Naive thymus-derived CD4-positive, alpha-beta T cell (primary cell): ENCODE data around the gene SPIB. TPM values are rescaled to one million over a fixed set of nuclear protein-coding genes. Genes with fewer than 3 reads are reported as not detected.

ENCODE experiments used
- ATAC-seq: fragments of 150-1000 bp; cut with Tn5 transposase; 2 replicates; pipeline ENCODE4 v1.10.0; 2021; ENCODE audit warnings: mild to moderate bottlenecking, moderate library complexity
- CTCF ChIA-PET: fragments of 350-600 bp; sonication (Branson Sonifier 250); formaldehyde crosslinking; loops from one replicate; lab custom pipeline; 2021; ENCODE audit warnings: antibody characterized with exemption; lab: Charles Lee
- POLR2A ChIA-PET: fragments of 350-600 bp; sonication (Branson Sonifier 250); formaldehyde crosslinking; loops from one replicate; lab custom pipeline; 2021; ENCODE audit warnings: antibody characterized with exemption, inconsistent platforms; lab: Charles Lee
- DNase-seq, 9 donors: peaks; one replicate each; pipeline versions ENCODE4 v3.0.0 to v3.0.0-alpha.2; 2020 to 2022; ENCODE audit warnings: mixed read lengths in 1 of 9
- H3K27ac ChIP-seq: one replicate; pipeline ENCODE4 v1.7.0; 2013; ENCODE audit warnings: mild to moderate bottlenecking, low read depth, low read length, moderate library complexity
- H3K27me3 ChIP-seq, 2 donors: one replicate each; pipeline ENCODE4 v1.7.0; 2013; ENCODE audit warnings: low read length in 2 of 2, mild to moderate bottlenecking in 2 of 2, moderate library complexity in 2 of 2; ENCODE audit not compliant: control insufficient read depth in 2 of 2, insufficient read depth in 2 of 2
- H3K36me3 ChIP-seq, 3 experiments: 1 replicate in 2 of 3; 2 replicates in 1 of 3; pipeline ENCODE4 v1.7.0; 2013; ENCODE audit warnings: low read length in 3 of 3, mild to moderate bottlenecking in 3 of 3, moderate library complexity in 1 of 3; ENCODE audit not compliant: insufficient read depth in 3 of 3, control insufficient read depth in 2 of 3
- H3K4me1 ChIP-seq, 2 donors: one replicate each; pipeline ENCODE4 v1.7.0; 2013; ENCODE audit warnings: low read length in 2 of 2, mild to moderate bottlenecking in 2 of 2, moderate library complexity in 1 of 2; ENCODE audit not compliant: control insufficient read depth in 2 of 2, insufficient read depth in 2 of 2
- H3K4me3 ChIP-seq: 2 replicates; pipeline ENCODE4 v1.7.0; 2013; ENCODE audit warnings: mild to moderate bottlenecking, low read length
- H3K9me3 ChIP-seq, 3 experiments: 1 replicate in 2 of 3; 2 replicates in 1 of 3; pipeline ENCODE4 v1.7.0; 2013; ENCODE audit warnings: low read length in 3 of 3; ENCODE audit not compliant: control insufficient read depth in 2 of 3
- H3K27ac Mint-ChIP-seq, 9 donors: one replicate each; pipeline ENCODE4 v1.8.0; 2020 to 2022; ENCODE audit warnings: mixed read lengths in 9 of 9, mild to moderate bottlenecking in 8 of 9, moderate library complexity in 5 of 9, inconsistent platforms in 2 of 9
- H3K27me3 Mint-ChIP-seq, 5 donors: one replicate each; pipeline ENCODE4 v1.8.0; 2021 to 2022; ENCODE audit warnings: mixed read lengths in 5 of 5, mild to moderate bottlenecking in 1 of 5
- H3K36me3 Mint-ChIP-seq, 5 donors: one replicate each; pipeline ENCODE4 v1.8.0; 2020 to 2022; ENCODE audit warnings: mixed read lengths in 5 of 5, mild to moderate bottlenecking in 3 of 5, inconsistent platforms in 1 of 5
- H3K4me1 Mint-ChIP-seq, 7 donors: one replicate each; pipeline ENCODE4 v1.8.0; 2020 to 2022; ENCODE audit warnings: mixed read lengths in 7 of 7, mild to moderate bottlenecking in 3 of 7, inconsistent platforms in 1 of 7
- H3K4me3 Mint-ChIP-seq, 10 donors: one replicate each; pipeline ENCODE4 v1.8.0; 2020 to 2022; ENCODE audit warnings: mild to moderate bottlenecking in 10 of 10, mixed read lengths in 10 of 10, moderate library complexity in 6 of 10, inconsistent platforms in 2 of 10
- H3K9me3 Mint-ChIP-seq, 11 donors: one replicate each; pipeline ENCODE4 v1.8.0; 2020 to 2022; ENCODE audit warnings: mixed read lengths in 11 of 11, mild to moderate bottlenecking in 4 of 11, inconsistent platforms in 1 of 11, moderate library complexity in 1 of 11
- intact Hi-C, 2 donors: fragments of 100-400 bp; cut with micrococcal nuclease; formaldehyde crosslinking; loops; one replicate each; pipeline ENCODE4 v1.15.1; 2023
- polyA plus RNA-seq, 2 donors: library from polyadenylated mRNA; unstranded; fragments of 300-500 nt; fragmentation: Illumina TruSeq; gene quantifications; one replicate each; pipeline ENCODE4 v1.2.3, GENCODE V29; 2021
- total RNA-seq, 6 experiments: library from RNA in 5 of 6; stranded (reverse) in 5 of 6; gene quantifications; 1 replicate in 5 of 6; 2 replicates in 1 of 6; pipeline ENCODE4 v1.2.3 and lab custom pipeline; 2021 to 2026

SPIB gene
- total and polyA plus RNA-seq, 7 experiments from 2014 or later: 0.19 to 7.5 (median 0.94) TPM

DNA sequence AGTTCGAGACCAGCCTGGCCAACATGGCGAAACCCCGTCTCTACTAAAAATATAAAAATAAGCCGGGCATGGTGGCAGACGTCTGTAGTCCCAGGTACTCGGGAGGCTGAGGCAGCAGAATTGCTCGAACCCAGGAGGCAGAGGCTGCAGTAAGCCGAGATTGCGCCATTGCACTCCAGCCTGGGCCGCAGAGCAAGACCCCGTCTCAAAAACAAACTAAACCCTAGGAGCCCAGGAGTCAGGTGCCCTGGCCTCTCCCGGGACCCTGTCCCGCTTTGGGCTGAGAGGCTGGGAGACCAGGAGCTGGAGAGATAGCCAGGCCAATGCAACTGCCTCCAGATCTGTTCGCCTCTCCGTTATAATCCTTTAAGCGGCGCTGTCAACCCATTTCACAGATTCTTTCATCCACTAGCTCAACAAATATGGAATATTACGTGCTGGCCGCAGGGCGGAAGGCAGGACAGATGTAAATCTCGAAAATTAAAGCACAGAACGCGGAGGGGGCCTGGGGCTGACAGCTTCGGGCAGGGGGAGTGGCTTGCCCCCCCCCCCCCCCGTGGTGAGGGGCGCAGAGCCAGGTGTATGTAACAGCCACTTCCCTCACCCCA is 8.7 kb downstream of the SPIB start:
- CTCF ChIA-PET: interaction anchor here (0.7 to 0.8 kb wide), 2 partner anchors 70 to 494 kb away, joined by 3 read pairs; no protein-coding TSS in a partner anchor
- no peaks in the 10 kb centered on the region for H3K36me3 ChIP-seq

DNA sequence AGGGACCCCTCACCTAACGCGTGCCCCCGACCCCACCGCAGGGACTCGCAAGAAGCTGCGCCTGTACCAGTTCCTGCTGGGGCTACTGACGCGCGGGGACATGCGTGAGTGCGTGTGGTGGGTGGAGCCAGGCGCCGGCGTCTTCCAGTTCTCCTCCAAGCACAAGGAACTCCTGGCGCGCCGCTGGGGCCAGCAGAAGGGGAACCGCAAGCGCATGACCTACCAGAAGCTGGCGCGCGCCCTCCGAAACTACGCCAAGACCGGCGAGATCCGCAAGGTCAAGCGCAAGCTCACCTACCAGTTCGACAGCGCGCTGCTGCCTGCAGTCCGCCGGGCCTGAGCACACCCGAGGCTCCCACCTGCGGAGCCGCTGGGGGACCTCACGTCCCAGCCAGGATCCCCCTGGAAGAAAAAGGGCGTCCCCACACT is 9.3 kb downstream of the SPIB start:
- Histone ChIP-seq H3K36me3 (no peaks in the 10 kb centered on the region), H3K9me3 (no peaks in the 10 kb centered on the region), H3K4me3 (peak overlapping the region; percentile 27), H3K27ac (peak overlapping the region; percentile 46), H3K4me1 (peaks cover 0 to 12% of the 10 kb centered on the region in 2 donors), H3K27me3 (no peaks in the 10 kb centered on the region)
- peak; percentile 30 to 70 (median 49) for DNase-seq
- peak; percentile 62 for ATAC-seq
- ChIA-PET POLR2A (interaction anchor here (0.6 to 0.8 kb wide), 2 partner anchors 9 to 304 kb away, joined by 3 read pairs; no protein-coding TSS in a partner anchor), CTCF (interaction anchor here (0.8 kb wide), 1 partner anchor 71 kb away, joined by 3 read pairs; no protein-coding TSS in a partner anchor)
- peak overlapping the region; percentile 53 to 80 (median 74) for H3K4me3 Mint-ChIP-seq
- peaks cover 0 to 20% (median 16%) of the 10 kb centered on the region in 7 donors for H3K4me1 Mint-ChIP-seq
- peaks cover 0 to 15% (median 8%) of the 10 kb centered on the region in 5 donors for H3K27me3 Mint-ChIP-seq
- peak overlapping the region in 2 of 9 donors; percentile 12 to 72 for H3K27ac Mint-ChIP-seq
- intact Hi-C loops: no loop called here
- no peaks in the 10 kb centered on the region for H3K9me3 Mint-ChIP-seq
- no peaks in the 10 kb centered on the region for H3K36me3 Mint-ChIP-seq

More for the DNA sequence above, 8.7 kb downstream of the SPIB start:
- intact Hi-C loops: no loop called here
- DNase-seq: no peak
- Mint-ChIP-seq H3K27me3 (peaks cover 0 to 12% (median 5%) of the 10 kb centered on the region in 5 donors), H3K9me3 (no peaks in the 10 kb centered on the region), H3K4me1 (peaks cover 0 to 18% (median 16%) of the 10 kb centered on the region in 7 donors), H3K27ac (peak overlapping the region in 2 of 9 donors; percentile 62 to 72), H3K4me3 (peak overlapping the region in 8 of 10 donors; percentile 53 to 80 (median 74)), H3K36me3 (no peaks in the 10 kb centered on the region)
- Histone ChIP-seq H3K4me1 (peaks cover 0 to 12% of the 10 kb centered on the region in 2 donors), H3K27me3 (no peaks in the 10 kb centered on the region), H3K4me3 (peak overlapping the region; percentile 27), H3K27ac (peak overlapping the region; percentile 46), H3K9me3 (no peaks in the 10 kb centered on the region)
- POLR2A ChIA-PET: interaction anchor here (0.6 to 0.8 kb wide), 3 partner anchors 10 to 835 kb away, joined by 3 read pairs; no protein-coding TSS in a partner anchor
- ATAC-seq: no peak

GRCh38 chr19:50428772-50429463 is 10.2 kb downstream of the SPIB start:
- CTCF ChIA-PET: no interaction called here

DNA sequence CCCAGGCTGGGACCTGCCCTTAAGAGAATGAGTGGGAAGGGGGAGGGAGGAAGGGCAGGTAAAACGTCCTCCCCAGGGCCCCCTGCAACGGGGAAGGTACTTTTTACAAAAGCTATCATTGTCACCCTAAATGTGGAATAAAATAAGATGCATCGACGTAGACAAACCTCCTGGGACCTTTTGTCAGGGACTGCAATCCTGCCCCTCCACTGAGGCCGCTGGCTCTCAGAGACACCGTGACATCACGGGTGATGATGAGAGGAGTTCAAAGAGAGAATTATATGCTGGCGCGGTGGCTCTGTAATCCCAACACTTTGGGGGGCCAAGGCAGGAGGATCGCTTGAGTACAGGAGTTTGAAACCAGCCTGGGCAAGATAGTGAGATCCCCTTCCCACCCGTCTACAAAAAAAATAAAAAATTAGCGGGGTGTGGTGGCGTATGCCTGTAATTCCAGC is 12.2 kb downstream of the SPIB start:
- Mint-ChIP-seq H3K9me3 (no peaks in the 10 kb centered on the region), H3K4me3 (peak overlapping the region; percentile 87 to 100 (median 92)), H3K36me3 (no peaks in the 10 kb centered on the region), H3K27ac (peak overlapping the region in 8 of 9 donors; percentile 52 to 92 (median 86)), H3K27me3 (peaks cover 0 to 19% (median 12%) of the 10 kb centered on the region in 5 donors), H3K4me1 (peaks cover 0 to 23% (median 16%) of the 10 kb centered on the region in 7 donors)
- no peaks in the 10 kb centered on the region for H3K9me3 ChIP-seq
- intact Hi-C loops: loop anchor here (1.0 to 5.0 kb wide), 7 partner anchors 30 to 80 kb away; partner anchors contain the start of genes EMC10 (in 2 of the 2), GARIN5A (in 2 of the 2), JOSD2 (in 2 of the 2) and POLD1 (in 2 of the 2)
- POLR2A ChIA-PET: no interaction called here
- no peaks in the 10 kb centered on the region for H3K36me3 ChIP-seq
- H3K27ac ChIP-seq: peak overlapping the region; percentile 73
- CTCF ChIA-PET: no interaction called here
- DNase-seq: no peak
- no peak for ATAC-seq
- H3K27me3 ChIP-seq: no peaks in the 10 kb centered on the region
- H3K4me3 ChIP-seq: peak overlapping the region; percentile 61
- H3K4me1 ChIP-seq: peaks cover 0 to 12% of the 10 kb centered on the region in 2 donors

More at GRCh38 chr19:50428772-50429463, 10.2 kb downstream of the SPIB start:
- no peak overlapping the region for H3K4me3 ChIP-seq
- intact Hi-C loops: no loop called here
- DNase-seq (no peak), ATAC-seq (no peak)
- no peaks in the 10 kb centered on the region for H3K27me3 ChIP-seq
- H3K9me3 ChIP-seq: no peaks in the 10 kb centered on the region
- no peak overlapping the region for H3K27ac ChIP-seq
- Mint-ChIP-seq H3K4me1 (peaks cover 0 to 23% (median 16%) of the 10 kb centered on the region in 7 donors), H3K36me3 (no peaks in the 10 kb centered on the region), H3K9me3 (no peaks in the 10 kb centered on the region), H3K27me3 (peaks cover 0 to 19% (median 11%) of the 10 kb centered on the region in 5 donors), H3K27ac (peak overlapping the region in 4 of 9 donors; percentile 68 to 73 (median 70)), H3K4me3 (peak overlapping the region in 9 of 10 donors; percentile 55 to 80 (median 72))
- H3K4me1 ChIP-seq: peaks cover 0 to 12% of the 10 kb centered on the region in 2 donors
- POLR2A ChIA-PET: no interaction called here
- no peaks in the 10 kb centered on the region for H3K36me3 ChIP-seq

- POLR2A ChIA-PET: interaction anchor here (1.4 kb wide), 1 partner anchor 56 kb away, joined by 3 read pairs; the partner anchor contains the start of gene NR1H2
- H3K4me3 Mint-ChIP-seq: peak overlapping the region; percentile 87 to 100 (median 92)
- intact Hi-C loops: loop anchor here (1.0 to 5.0 kb wide), 7 partner anchors 30 to 80 kb away; partner anchors contain the start of genes EMC10 (in 2 of the 2), GARIN5A (in 2 of the 2), JOSD2 (in 2 of the 2) and POLD1 (in 2 of the 2)
- ATAC-seq (peak; percentile 93), DNase-seq (peak; percentile 80 to 95 (median 89))
- H3K9me3 Mint-ChIP-seq: no peaks in the 10 kb centered on the region
- peak overlapping the region; percentile 61 to 94 (median 90) for H3K27ac Mint-ChIP-seq
- Histone ChIP-seq H3K4me3 (peak overlapping the region; percentile 61), H3K9me3 (no peaks in the 10 kb centered on the region), H3K27me3 (no peaks in the 10 kb centered on the region), H3K36me3 (no peaks in the 10 kb centered on the region), H3K4me1 (peaks cover 0 to 12% of the 10 kb centered on the region in 2 donors), H3K27ac (peak overlapping the region; percentile 73)
- peaks cover 0 to 19% (median 12%) of the 10 kb centered on the region in 5 donors for H3K27me3 Mint-ChIP-seq
- peaks cover 0 to 23% (median 16%) of the 10 kb centered on the region in 7 donors for H3K4me1 Mint-ChIP-seq
- H3K36me3 Mint-ChIP-seq: no peaks in the 10 kb centered on the region
- CTCF ChIA-PET: interaction anchor here (0.6 kb wide), 1 partner anchor 65 kb away, joined by 6 read pairs; no protein-coding TSS in a partner anchor
Observed at GRCh38 chr19:50431343-50432220, 12.8 kb downstream of the SPIB start.
